Left lung (tissue), 10 donors: ENCODE data around the gene CTIF. TPM values are rescaled to one million over a fixed set of nuclear protein-coding genes. Genes with fewer than 3 reads are reported as not detected.

Experiments used
- ATAC-seq: fragments of 200-7000 bp; cut with Tn5 transposase; one replicate; pipeline ENCODE4 v1.9.1; 2020; ENCODE audit warnings: moderate library complexity
- DNase-seq, 4 donors: peaks; one replicate each; pipeline ENCODE4 v3.0.0-alpha.2; 2013 to 2020
- H3K27ac ChIP-seq, 2 donors: fragments of 200-600 bp; sonication (generic) in 1 of 2; one replicate each; pipeline versions ENCODE4 v1.5.0 to v1.8.0; 2020 to 2021
- H3K27me3 ChIP-seq, 2 donors: fragments of 200-600 bp; sonication (generic) in 1 of 2; one replicate each; pipeline versions ENCODE4 v1.5.0 to v1.8.0; 2020 to 2021
- H3K36me3 ChIP-seq, 2 donors: fragments of 200-600 bp; sonication (generic) in 1 of 2; one replicate each; pipeline versions ENCODE4 v1.5.0 to v1.8.0; 2020 to 2021
- H3K4me1 ChIP-seq, 2 donors: fragments of 200-600 bp; one replicate each; pipeline ENCODE4 v1.8.0; 2021
- H3K4me3 ChIP-seq, 2 donors: fragments of 200-600 bp; sonication (generic) in 1 of 2; one replicate each; pipeline versions ENCODE4 v1.5.0 to v1.8.0; 2020 to 2021; ENCODE audit warnings: mild to moderate bottlenecking in 1 of 2
- H3K9me3 ChIP-seq, 2 donors: fragments of 200-600 bp; sonication (generic) in 1 of 2; one replicate each; pipeline versions ENCODE4 v1.5.0 to v1.8.0; 2020 to 2021
- intact Hi-C, 2 donors: fragments of 100-400 bp; cut with DNase I; formaldehyde crosslinking; loops; one replicate each; pipeline versions ENCODE4 v1.11.2 to v1.14.2; 2022
- polyA plus RNA-seq, 6 donors: library from polyadenylated mRNA; unstranded; fragments of 120-200 nt; gene quantifications; one replicate each; pipeline ENCODE4 v1.2.1, GENCODE V29; 2013; ENCODE audit not compliant: insufficient read length in 6 of 6
- total RNA-seq, 2 donors: library from RNA; stranded (reverse); fragmentation: NEBNext Ultra II Directional; extraction: Animal tissue kit (Norgen Biotek cat#: 25700); gene quantifications; one replicate each; pipeline ENCODE4 v1.2.1, GENCODE V29; 2021
- TF ChIP-seq, protein P1 (sequence below), 2 donors: fragments of 200-600 bp; sonication (generic) in 1 of 2; IDR thresholded peaks; one replicate each; pipeline versions ENCODE4 v1.5.0 to v1.8.0; 2021; ENCODE audit warnings: antibody characterized with exemption in 2 of 2
- donor health status: DM: no; HTN: yes; CAD: no.
- donor health status: DM: no; HTN: no; CAD: no.

CTIF gene
- total and polyA plus RNA-seq, 8 donors: 24.9 to 46.1 (median 34.9) TPM

DNA sequence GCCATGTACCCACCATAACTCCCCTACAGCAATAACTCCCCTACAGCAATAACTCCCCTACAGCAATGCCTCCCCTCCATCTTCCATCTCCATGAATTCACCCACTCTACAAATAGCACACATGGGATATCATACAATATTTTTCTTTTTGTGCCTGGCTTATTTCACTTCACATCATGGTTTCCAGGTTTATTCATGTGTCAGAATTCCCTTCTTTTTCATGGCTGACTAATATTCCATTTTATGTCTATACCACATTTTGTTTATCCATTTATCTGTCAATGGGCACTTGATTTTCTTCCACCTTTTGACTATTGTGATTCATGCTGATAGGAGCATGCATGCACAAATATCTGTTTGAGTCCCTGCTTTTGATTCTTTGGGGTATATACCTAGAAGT lies 233.6 kb downstream of the CTIF start:
- ATAC-seq: no peak
- peaks cover 0 to 11% of the 10 kb centered on the region in 2 donors for H3K4me1 ChIP-seq
- H3K27me3 ChIP-seq: no peaks in the 10 kb centered on the region
- intact Hi-C loops: no loop called here
- peaks cover 0 to 7% of the 10 kb centered on the region in 2 donors for H3K36me3 ChIP-seq
- TF ChIP-seq, protein P1, sequence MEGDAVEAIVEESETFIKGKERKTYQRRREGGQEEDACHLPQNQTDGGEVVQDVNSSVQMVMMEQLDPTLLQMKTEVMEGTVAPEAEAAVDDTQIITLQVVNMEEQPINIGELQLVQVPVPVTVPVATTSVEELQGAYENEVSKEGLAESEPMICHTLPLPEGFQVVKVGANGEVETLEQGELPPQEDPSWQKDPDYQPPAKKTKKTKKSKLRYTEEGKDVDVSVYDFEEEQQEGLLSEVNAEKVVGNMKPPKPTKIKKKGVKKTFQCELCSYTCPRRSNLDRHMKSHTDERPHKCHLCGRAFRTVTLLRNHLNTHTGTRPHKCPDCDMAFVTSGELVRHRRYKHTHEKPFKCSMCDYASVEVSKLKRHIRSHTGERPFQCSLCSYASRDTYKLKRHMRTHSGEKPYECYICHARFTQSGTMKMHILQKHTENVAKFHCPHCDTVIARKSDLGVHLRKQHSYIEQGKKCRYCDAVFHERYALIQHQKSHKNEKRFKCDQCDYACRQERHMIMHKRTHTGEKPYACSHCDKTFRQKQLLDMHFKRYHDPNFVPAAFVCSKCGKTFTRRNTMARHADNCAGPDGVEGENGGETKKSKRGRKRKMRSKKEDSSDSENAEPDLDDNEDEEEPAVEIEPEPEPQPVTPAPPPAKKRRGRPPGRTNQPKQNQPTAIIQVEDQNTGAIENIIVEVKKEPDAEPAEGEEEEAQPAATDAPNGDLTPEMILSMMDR (IDR thresholded peaks at IDR 0.05): no peak
- no peak overlapping the region for H3K27ac ChIP-seq
- H3K9me3 ChIP-seq: no peaks in the 10 kb centered on the region
- H3K4me3 ChIP-seq: no peak overlapping the region
- DNase-seq: no peak

DNA sequence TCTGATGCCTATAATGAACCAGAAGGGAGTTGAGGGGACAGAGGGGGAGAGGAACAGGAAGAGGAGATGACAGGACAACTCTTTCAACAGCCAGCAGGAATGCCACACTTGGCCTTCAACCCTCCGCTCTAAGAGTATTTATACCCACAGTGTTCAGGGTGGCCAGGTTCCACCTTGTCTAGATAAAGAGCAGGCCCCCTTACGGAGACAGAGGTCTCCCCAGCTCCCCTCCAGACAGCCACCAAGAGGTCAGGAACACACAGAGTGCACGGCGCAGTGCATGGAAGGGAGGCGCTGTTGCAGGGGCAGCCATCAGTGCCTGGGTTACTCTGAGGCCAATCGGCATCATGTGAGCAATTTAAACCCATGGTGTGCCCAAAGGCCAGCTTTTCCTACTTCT lies 235.0 kb downstream of the CTIF start:
- DNase-seq (no peak), ATAC-seq (no peak)
- Histone ChIP-seq H3K27me3 (no peaks in the 10 kb centered on the region), H3K27ac (no peak overlapping the region), H3K4me3 (no peak overlapping the region), H3K9me3 (no peaks in the 10 kb centered on the region), H3K36me3 (peaks cover 0 to 7% of the 10 kb centered on the region in 2 donors), H3K4me1 (peaks cover 0 to 24% of the 10 kb centered on the region in 2 donors)
- intact Hi-C loops: no loop called here
- TF ChIP-seq, protein P1 (IDR thresholded peaks at IDR 0.05): no peak

DNA sequence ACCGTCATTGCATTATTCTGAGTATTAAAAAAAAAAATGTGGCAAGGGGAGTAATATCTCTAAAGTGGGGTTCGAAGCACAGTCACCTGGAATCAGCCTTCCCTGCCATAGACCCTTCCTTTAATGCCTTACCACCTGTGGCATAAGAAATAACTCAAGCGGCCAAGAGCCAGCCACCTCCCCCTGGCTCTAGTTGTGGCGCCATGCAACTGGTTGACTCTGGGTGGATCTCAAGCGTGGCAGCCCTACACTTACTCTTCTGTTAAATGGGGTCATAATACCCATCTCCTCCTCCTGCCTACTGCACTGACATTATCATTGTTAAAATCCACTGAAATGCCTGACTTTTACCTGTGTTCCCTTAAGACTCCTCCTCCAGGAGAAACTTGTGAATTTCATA lies 236.1 kb downstream of the CTIF start:
- TF ChIP-seq, protein P1 (IDR thresholded peaks at IDR 0.05): no peak
- no peak for DNase-seq
- Histone ChIP-seq H3K27ac (no peak overlapping the region), H3K27me3 (no peaks in the 10 kb centered on the region), H3K4me3 (no peak overlapping the region), H3K4me1 (peaks cover 2 to 31% of the 10 kb centered on the region in 2 donors), H3K9me3 (no peaks in the 10 kb centered on the region), H3K36me3 (peaks cover 0 to 5% of the 10 kb centered on the region in 2 donors)
- intact Hi-C loops: no loop called here
- ATAC-seq: no peak

DNA sequence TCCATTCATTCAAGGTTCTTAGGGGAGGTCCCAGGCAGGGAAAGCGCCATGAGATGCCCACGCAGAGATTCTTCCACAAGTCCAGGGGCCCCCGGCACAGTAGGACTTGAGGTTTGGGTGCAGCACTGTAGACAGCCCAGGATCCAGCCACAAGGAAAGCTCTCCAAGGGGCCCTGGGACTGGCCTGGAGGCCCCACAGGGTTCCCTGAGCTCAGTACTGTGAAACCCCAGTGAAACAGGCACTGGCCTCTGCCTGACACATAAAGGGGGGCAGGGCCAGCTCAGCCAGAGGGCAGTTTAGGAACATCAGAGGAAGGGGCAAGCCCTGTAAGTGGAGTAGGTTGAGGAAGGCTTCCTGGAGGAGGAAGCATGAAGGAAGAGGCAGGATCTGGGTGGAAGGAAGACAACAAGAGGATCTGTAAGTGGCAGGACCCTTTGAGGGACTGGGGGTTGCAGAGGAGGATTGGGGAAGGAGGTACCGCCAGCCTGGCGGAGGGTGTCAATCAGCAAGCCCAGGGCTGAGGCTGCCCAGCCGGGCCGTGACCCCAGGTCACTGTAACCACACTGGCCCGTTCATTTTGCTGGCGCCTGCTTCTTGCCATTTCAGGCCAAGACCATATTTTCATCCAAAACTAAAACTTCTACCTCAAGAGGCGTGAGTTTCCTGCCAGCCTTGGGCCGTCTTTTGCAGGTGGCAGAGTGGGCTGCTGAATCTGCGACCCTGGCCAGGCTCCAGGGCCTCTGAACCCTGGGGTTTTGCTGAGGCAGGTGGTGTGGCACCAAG lies 236.7 kb downstream of the CTIF start:
- DNase-seq (no peak), ATAC-seq (no peak)
- TF ChIP-seq, protein P1 (IDR thresholded peaks at IDR 0.05): no peak
- Histone ChIP-seq H3K9me3 (no peaks in the 10 kb centered on the region), H3K4me1 (peaks cover 8 to 37% of the 10 kb centered on the region in 2 donors), H3K4me3 (no peak overlapping the region), H3K27ac (no peak overlapping the region), H3K27me3 (no peaks in the 10 kb centered on the region), H3K36me3 (no peaks in the 10 kb centered on the region)
- intact Hi-C loops: no loop called here

- no peak overlapping the region for H3K4me3 ChIP-seq
- H3K27ac ChIP-seq: no peak overlapping the region
- no peaks in the 10 kb centered on the region for H3K36me3 ChIP-seq
- ATAC-seq (no peak), DNase-seq (no peak)
- TF ChIP-seq, protein P1 (IDR thresholded peaks at IDR 0.05): no peak
- no peaks in the 10 kb centered on the region for H3K27me3 ChIP-seq
- H3K4me1 ChIP-seq: peaks cover 14 to 43% of the 10 kb centered on the region in 2 donors
- H3K9me3 ChIP-seq: no peaks in the 10 kb centered on the region
- intact Hi-C loops: no loop called here
Measured at GRCh38 chr18:48776156-48776555, 237.3 kb downstream of the CTIF start.
